Activated CD4-positive, alpha-beta memory T cell treated with anti-CD3 and anti-CD28 coated beads for 36 hours (primary cell): ENCODE results near the gene BTBD9. TPM values are rescaled to one million over a fixed set of nuclear protein-coding genes. Genes with fewer than 3 reads are reported as not detected.

Source experiments
- CTCF ChIA-PET: fragments of 350-600 bp; sonication (Branson Sonifier 250); formaldehyde crosslinking; loops from one replicate; lab custom pipeline; 2021; ENCODE audit warnings: antibody characterized with exemption, inconsistent platforms; lab: Charles Lee
- POLR2A ChIA-PET: fragments of 350-600 bp; sonication (Branson Sonifier 250); formaldehyde crosslinking; loops from one replicate; lab custom pipeline; 2021; ENCODE audit warnings: antibody characterized with exemption; lab: Charles Lee
- DNase-seq: peaks from one replicate; pipeline ENCODE4 v3.0.0-alpha.2; 2020
- H3K27ac Mint-ChIP-seq: one replicate; pipeline ENCODE4 v1.8.0; 2021; ENCODE audit warnings: mixed read lengths
- H3K27me3 Mint-ChIP-seq: one replicate; pipeline ENCODE4 v1.8.0; 2021; ENCODE audit warnings: mixed read lengths
- H3K36me3 Mint-ChIP-seq: one replicate; pipeline ENCODE4 v1.8.0; 2021; ENCODE audit warnings: mixed read lengths
- H3K4me1 Mint-ChIP-seq: one replicate; pipeline ENCODE4 v1.8.0; 2021; ENCODE audit warnings: low read depth, mixed read lengths
- H3K4me3 Mint-ChIP-seq: one replicate; pipeline ENCODE4 v1.8.0; 2021; ENCODE audit warnings: mild to moderate bottlenecking, mixed read lengths
- H3K9me3 Mint-ChIP-seq: one replicate; pipeline ENCODE4 v1.8.0; 2021; ENCODE audit warnings: mixed read lengths
- intact Hi-C: fragments of 100-400 bp; cut with micrococcal nuclease; formaldehyde crosslinking; loops from one replicate; pipeline ENCODE4 v1.15.1; 2023
- total RNA-seq, 2 experiments: library from RNA; stranded (reverse); gene quantifications; one replicate each; pipeline ENCODE4 v1.2.3, GENCODE V29; 2021

BTBD9 gene
- total RNA-seq, 2 experiments from 2014 or later: 14.4 to 14.6 TPM

DNA sequence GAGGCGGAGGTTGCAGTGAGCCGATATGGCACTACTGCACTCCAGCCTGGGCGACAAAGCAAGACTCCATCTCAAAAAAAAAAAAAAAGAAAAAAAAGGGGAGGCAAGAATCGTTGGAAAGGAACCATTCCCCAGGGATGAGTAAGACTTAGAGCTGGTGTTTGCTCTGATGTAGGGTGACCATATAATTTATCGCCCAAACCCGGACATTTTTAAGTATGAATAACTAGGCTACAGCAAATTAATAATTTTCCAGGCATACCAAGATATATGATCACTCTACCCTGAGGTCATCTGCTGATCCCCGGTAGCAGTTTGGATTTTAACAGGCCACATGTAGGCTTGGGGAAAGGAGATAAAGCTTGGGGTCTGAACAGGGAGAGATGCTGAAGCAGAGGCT lies 260.9 kb downstream of the BTBD9 start:
- no peak overlapping the region for H3K4me3 Mint-ChIP-seq
- no peaks in the 10 kb centered on the region for H3K36me3 Mint-ChIP-seq
- H3K4me1 Mint-ChIP-seq: no peaks in the 10 kb centered on the region
- DNase-seq: no peak
- no peaks in the 10 kb centered on the region for H3K9me3 Mint-ChIP-seq
- intact Hi-C loops: no loop called here
- no peak overlapping the region for H3K27ac Mint-ChIP-seq
- ChIA-PET POLR2A (no interaction called here), CTCF (no interaction called here)
- no peaks in the 10 kb centered on the region for H3K27me3 Mint-ChIP-seq

DNA sequence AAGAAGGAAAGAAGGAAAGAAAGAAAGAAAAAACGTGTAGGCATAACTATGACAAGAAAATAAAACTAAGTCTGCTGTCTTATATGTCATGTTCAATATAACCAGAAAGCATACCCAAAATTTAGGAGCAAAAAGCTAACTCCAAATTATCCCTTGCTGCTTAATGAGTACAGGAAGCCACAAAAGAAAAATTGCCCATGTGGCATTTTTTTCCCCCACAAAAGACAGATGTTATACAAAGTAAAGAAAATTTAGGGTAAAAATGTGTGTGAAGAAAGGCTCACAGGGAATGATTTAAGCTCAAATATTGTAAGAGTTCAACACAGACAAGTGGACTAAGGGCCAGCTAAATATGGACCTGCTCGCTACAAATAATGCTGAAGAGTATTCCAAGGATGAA lies 263.8 kb downstream of the BTBD9 start:
- POLR2A ChIA-PET: no interaction called here
- Mint-ChIP-seq H3K4me3 (no peak overlapping the region), H3K4me1 (no peaks in the 10 kb centered on the region), H3K27me3 (no peaks in the 10 kb centered on the region), H3K36me3 (no peaks in the 10 kb centered on the region), H3K9me3 (no peaks in the 10 kb centered on the region), H3K27ac (no peak overlapping the region)
- DNase-seq: no peak
- intact Hi-C loops: no loop called here
- CTCF ChIA-PET: no interaction called here

DNA sequence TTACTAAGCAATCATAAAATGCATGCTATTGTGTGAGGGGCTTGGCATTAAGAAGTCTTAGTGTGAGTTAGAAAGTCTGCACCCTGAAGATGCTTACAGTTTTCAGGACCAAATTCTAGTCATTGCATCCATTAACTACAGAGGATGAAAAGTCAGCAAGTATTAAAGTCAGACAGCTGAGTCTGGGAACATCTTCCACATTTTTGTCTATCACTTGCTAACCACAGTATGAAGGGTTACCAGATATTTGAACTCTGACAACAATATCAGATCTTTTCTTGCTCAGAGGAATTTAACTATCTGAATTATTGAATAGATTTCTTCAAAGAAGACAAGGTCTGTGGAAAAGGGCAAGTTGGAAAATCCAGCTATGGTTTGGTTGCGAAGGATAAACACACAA lies 264.4 kb downstream of the BTBD9 start:
- Mint-ChIP-seq H3K27ac (no peak overlapping the region), H3K36me3 (no peaks in the 10 kb centered on the region), H3K4me1 (no peaks in the 10 kb centered on the region), H3K4me3 (no peak overlapping the region), H3K27me3 (no peaks in the 10 kb centered on the region), H3K9me3 (no peaks in the 10 kb centered on the region)
- POLR2A ChIA-PET: no interaction called here
- no peak for DNase-seq
- intact Hi-C loops: no loop called here
- CTCF ChIA-PET: no interaction called here

DNA sequence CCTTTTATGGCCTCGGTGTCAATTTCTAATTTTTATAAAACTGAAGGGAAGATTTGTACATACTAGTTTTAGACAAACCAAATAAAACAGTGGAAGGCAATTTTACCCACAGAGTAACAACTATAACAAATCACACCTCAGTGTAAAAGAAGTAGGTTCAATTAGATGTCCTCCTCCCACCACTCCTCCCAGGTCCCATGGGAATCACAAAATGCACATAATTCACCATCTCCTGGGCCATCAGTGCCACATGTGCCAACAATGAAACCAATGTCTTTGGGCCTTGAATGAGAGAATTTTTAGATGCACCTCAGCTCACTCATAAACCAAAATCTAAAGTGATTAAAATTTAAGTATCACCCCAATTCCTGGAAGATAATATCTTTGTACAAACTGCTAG lies 267.8 kb downstream of the BTBD9 start:
- no peaks in the 10 kb centered on the region for H3K36me3 Mint-ChIP-seq
- POLR2A ChIA-PET: no interaction called here
- DNase-seq: no peak

DNA sequence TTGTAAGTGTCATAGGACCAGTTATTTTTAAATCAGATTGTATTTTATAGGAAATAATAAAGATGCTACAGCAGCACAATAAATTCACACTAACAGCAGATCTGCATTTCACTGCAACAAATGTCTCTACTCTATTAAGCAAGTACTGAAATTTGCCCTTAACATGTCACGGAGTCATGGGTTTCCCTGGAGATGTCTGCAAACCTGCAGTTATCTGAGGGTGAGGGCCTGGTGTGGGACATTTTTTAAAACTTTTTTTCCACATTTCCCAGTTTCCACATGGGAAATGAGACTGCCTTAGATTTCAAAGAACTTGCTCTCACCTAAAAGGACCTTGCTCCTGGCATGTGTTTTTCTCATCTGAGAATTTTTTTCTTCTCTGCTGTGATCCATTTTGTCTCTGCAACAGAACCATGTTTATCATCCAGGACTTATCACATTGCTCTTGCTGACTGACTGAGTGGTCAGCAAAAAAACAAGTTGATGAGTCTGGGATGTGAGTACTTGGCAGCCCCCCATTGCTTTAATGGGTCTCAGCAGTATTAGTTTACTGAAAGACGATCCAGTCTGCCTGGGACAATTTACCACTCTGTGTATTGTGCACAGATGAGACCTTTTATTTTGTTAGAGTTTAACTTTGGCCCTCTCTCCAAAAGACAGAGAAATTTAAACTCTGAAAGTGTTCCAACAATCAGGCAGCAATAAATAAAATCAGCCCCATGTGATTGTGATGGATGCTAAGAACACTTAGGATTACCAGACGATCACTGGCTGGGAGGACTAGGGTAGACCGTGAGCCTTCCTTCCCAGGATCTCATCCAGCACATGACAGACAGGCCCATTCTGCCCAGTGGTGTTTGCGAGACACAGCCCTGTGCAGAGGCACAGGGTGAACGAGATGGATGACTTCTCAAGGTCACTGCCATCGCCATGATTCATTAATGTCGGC lies 268.8 kb downstream of the BTBD9 start:
- Mint-ChIP-seq H3K4me3 (no peak overlapping the region), H3K27me3 (no peaks in the 10 kb centered on the region), H3K27ac (no peak overlapping the region), H3K36me3 (no peaks in the 10 kb centered on the region), H3K4me1 (no peaks in the 10 kb centered on the region), H3K9me3 (no peaks in the 10 kb centered on the region)
- ChIA-PET POLR2A (no interaction called here), CTCF (no interaction called here)
- DNase-seq: no peak
- intact Hi-C loops: no loop called here

More for the DNA sequence above, 267.8 kb downstream of the BTBD9 start:
- intact Hi-C loops: no loop called here
- Mint-ChIP-seq H3K9me3 (no peaks in the 10 kb centered on the region), H3K27me3 (no peaks in the 10 kb centered on the region), H3K27ac (no peak overlapping the region), H3K4me3 (no peak overlapping the region), H3K4me1 (no peaks in the 10 kb centered on the region)
- CTCF ChIA-PET: no interaction called here

DNA sequence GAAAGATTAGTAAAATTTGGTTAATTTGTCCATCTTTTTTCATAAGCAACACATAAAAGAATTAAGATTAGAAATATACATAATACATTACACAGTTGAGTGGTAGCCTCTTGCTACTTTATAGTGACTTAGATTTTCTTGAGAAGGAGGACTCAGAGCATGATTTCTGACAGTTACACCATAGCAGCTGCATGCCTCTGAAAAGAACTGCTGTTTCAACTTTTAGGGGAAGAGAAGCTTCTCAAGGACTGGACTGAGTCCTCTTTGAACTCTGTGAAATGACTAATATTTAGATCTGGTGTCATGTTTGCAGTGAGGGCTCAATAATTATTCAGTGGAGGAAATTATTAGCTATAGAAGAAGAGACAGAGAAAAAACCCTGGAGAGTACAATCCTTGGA lies 272.5 kb downstream of the BTBD9 start:
- Mint-ChIP-seq H3K4me3 (no peak overlapping the region), H3K36me3 (no peaks in the 10 kb centered on the region), H3K4me1 (no peaks in the 10 kb centered on the region), H3K27me3 (no peaks in the 10 kb centered on the region), H3K9me3 (no peaks in the 10 kb centered on the region), H3K27ac (no peak overlapping the region)
- intact Hi-C loops: no loop called here
- ChIA-PET CTCF (no interaction called here), POLR2A (no interaction called here)
- DNase-seq: no peak

DNA sequence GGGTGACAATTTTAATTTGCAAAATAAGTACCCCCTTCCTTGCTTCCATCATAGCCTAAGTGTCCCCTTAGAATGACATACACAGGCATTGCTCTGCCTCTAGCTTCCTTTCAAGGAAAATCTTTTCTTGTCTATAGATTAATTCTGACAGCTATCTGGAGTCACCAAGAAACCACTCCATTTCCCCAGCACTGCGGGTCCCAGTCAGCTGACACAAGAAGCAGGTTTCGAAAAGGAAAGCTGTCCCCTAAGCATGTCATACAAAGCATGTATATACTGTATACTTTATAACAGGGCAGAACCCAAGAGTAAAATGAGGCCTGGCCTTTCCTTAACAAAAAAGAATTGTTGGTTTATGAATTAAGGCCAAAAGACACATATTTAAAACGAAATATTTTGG lies 273.5 kb downstream of the BTBD9 start:
- Mint-ChIP-seq H3K9me3 (no peaks in the 10 kb centered on the region), H3K36me3 (no peaks in the 10 kb centered on the region), H3K4me3 (no peak overlapping the region), H3K27me3 (no peaks in the 10 kb centered on the region), H3K27ac (no peak overlapping the region), H3K4me1 (no peaks in the 10 kb centered on the region)
- CTCF ChIA-PET: no interaction called here
- no peak for DNase-seq
- POLR2A ChIA-PET: no interaction called here
- intact Hi-C loops: no loop called here

DNA sequence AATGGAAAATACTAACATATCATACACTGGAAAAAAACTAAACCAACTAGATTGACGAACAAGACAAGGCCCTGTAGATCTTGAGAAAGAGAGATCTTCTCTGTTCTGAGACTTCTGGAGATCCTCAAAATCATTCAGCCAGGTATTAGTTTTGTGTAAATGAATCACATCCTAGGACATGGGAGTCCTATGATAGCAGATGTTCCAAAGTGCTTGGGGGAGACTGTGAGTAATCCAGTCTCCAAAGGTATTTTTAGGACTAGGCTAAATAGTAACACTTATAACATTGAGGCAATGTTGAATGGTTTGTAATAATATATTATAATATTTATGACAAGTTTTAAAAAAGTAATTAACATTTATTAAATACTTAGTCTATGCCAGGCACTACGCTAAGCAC lies 275.0 kb downstream of the BTBD9 start:
- intact Hi-C loops: no loop called here
- ChIA-PET CTCF (no interaction called here), POLR2A (no interaction called here)
- no peaks in the 10 kb centered on the region for H3K4me1 Mint-ChIP-seq
- no peaks in the 10 kb centered on the region for H3K9me3 Mint-ChIP-seq
- no peaks in the 10 kb centered on the region for H3K36me3 Mint-ChIP-seq
- H3K27me3 Mint-ChIP-seq: no peaks in the 10 kb centered on the region
- no peak for DNase-seq
- H3K27ac Mint-ChIP-seq: no peak overlapping the region
- H3K4me3 Mint-ChIP-seq: no peak overlapping the region

DNA sequence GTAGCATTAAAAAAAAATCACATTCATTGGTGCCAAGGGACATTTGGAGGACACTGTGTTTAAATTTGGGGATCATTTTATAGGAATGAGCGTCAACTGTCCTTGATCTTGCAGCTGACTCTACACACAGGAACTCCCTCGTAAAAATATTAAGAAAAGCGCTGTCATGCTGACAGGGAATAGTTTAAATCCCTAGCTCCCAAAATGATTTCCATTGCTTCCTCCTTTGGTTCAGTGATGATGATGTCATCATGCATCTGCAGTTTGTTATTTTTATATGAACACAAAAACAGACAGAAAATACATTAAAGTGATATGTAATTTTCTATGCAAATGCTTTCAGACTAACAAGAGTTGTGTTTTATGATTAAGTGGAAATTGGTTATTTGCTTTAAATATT lies 275.6 kb downstream of the BTBD9 start:
- ChIA-PET POLR2A (interaction anchor here (0.7 kb wide), 1 partner anchor 480 kb away, joined by 3 read pairs; no protein-coding TSS in a partner anchor), CTCF (no interaction called here)
- intact Hi-C loops: no loop called here
- DNase-seq: no peak
- Mint-ChIP-seq H3K9me3 (no peaks in the 10 kb centered on the region), H3K27ac (no peak overlapping the region), H3K4me1 (no peaks in the 10 kb centered on the region), H3K4me3 (no peak overlapping the region), H3K27me3 (no peaks in the 10 kb centered on the region), H3K36me3 (no peaks in the 10 kb centered on the region)

DNA sequence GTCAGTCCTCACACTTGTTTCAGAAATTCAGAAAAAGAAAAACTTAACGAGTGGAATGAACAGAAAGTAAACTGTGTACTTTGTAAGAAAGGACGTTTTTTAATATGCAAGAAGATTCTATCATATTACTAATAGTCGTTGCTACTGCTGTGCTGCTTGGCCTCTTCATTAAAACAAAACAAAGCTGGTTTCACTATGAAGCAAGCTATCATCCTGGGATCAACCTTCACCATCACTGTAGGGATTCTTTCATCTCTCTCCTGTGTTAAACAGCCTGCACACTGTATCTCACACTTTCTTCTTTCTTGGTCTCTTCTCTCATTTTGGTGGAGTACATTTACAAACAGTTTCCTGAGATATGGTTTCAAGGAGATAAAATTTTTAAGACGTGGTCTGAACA lies 284.2 kb downstream of the BTBD9 start:
- DNase-seq: no peak
- H3K27me3 Mint-ChIP-seq: no peaks in the 10 kb centered on the region
- H3K9me3 Mint-ChIP-seq: no peaks in the 10 kb centered on the region
- H3K36me3 Mint-ChIP-seq: no peaks in the 10 kb centered on the region
- H3K4me1 Mint-ChIP-seq: peaks cover 22% of the 10 kb centered on the region
- ChIA-PET POLR2A (interaction anchor here (0.9 kb wide), 1 partner anchor 50 kb away, joined by 3 read pairs; no protein-coding TSS in a partner anchor), CTCF (interaction anchor here (1.6 kb wide), 1 partner anchor 138 kb away, joined by 4 read pairs; no protein-coding TSS in a partner anchor)
- no peak overlapping the region for H3K27ac Mint-ChIP-seq
- intact Hi-C loops: loop anchor here (1.0 to 10.0 kb wide), 3 partner anchors 50 to 321 kb away; no protein-coding TSS in a partner anchor
- no peak overlapping the region for H3K4me3 Mint-ChIP-seq

DNA sequence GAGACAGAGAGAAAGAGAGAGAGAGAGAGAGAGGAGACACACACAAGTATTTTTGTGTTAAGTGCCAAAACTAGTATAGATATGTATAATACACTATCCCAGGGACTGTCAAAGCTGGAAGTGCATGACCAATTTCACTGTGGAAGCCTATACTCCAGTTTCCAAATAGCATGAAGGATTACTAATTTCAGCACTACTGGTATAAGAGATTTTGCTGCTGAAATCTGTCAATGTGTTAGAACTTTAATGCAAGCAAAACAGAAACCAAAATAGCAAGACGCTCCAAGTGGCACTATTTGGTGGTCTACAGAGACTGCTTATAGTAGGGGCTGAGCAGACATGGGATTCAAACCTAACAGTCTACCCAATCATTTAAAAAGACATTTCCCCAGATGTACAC lies 284.8 kb downstream of the BTBD9 start:
- ChIA-PET POLR2A (interaction anchor here (0.9 kb wide), 1 partner anchor 50 kb away, joined by 3 read pairs; no protein-coding TSS in a partner anchor), CTCF (no interaction called here)
- Mint-ChIP-seq H3K27ac (no peak overlapping the region), H3K27me3 (no peaks in the 10 kb centered on the region), H3K36me3 (no peaks in the 10 kb centered on the region), H3K4me3 (no peak overlapping the region), H3K4me1 (peaks cover 22% of the 10 kb centered on the region), H3K9me3 (no peaks in the 10 kb centered on the region)
- intact Hi-C loops: loop anchor here (1.0 to 10.0 kb wide), 3 partner anchors 50 to 320 kb away; no protein-coding TSS in a partner anchor
- peak; percentile 19 for DNase-seq

DNA sequence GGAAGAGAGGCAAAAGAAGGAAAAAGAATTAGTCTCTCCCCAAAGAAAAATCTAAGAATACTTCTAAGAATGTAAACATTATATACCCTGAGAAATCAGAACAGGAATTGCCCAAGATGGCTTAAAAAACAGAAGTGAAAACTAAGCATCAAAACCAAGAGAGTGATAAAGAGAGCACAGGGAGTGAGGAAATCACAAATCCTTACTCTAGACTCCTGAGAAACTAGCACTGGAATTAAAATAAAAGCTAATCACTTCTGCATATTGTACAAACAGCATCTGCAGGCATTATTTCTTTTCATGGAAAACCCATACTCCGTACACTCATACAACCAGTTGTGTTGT lies 285.7 kb downstream of the BTBD9 start:
- ChIA-PET CTCF (no interaction called here), POLR2A (no interaction called here)
- Mint-ChIP-seq H3K36me3 (no peaks in the 10 kb centered on the region), H3K9me3 (no peaks in the 10 kb centered on the region), H3K4me1 (peaks cover 22% of the 10 kb centered on the region), H3K27ac (no peak overlapping the region), H3K27me3 (no peaks in the 10 kb centered on the region), H3K4me3 (no peak overlapping the region)
- DNase-seq: no peak
- intact Hi-C loops: loop anchor here (2.0 to 10.0 kb wide), 2 partner anchors 59 to 319 kb away; no protein-coding TSS in a partner anchor
